Left ventricle myocardium superior (tissue), 1 donor: ENCODE measurements around the gene APOA1. TPM values are rescaled to one million over a fixed set of nuclear protein-coding genes. Genes with fewer than 3 reads are reported as not detected.
A peak's percentile ranks its signal among the peaks of the same experiment; 100 is the strongest.
"Not testable (repeated sequence)": the region's sequence is repeated elsewhere in the genome, so short reads cannot be mapped to it uniquely, and the experiment has no call there.

Experiments used
- ATAC-seq: fragments of 200-7000 bp; cut with Tn5 transposase; one replicate; pipeline ENCODE4 v1.9.1; 2020; ENCODE audit warnings: mild to moderate bottlenecking, moderate library complexity
- DNase-seq: peaks from one replicate; pipeline ENCODE4 v3.0.0-alpha.2; 2020
- intact Hi-C: fragments of 100-400 bp; cut with micrococcal nuclease; formaldehyde crosslinking; loops from one replicate; pipeline ENCODE4 v1.11.0; 2022
- total RNA-seq: library from RNA; stranded (reverse); fragmentation: NEBNext Ultra II Directional; extraction: Animal tissue kit (Norgen Biotek cat#: 25700); gene quantifications from one replicate; pipeline ENCODE4 v1.2.1, GENCODE V29; 2021
- donor health status: DM: no; HTN: yes; CAD: no; lungs with severe emphysema.

Gene APOA1
- total RNA-seq, 1 donor from 2014 or later = 9.2 TPM

GRCh38 chr11:116836632-116836991 is 810 bp downstream of the APOA1 start:
- ATAC-seq = no peak
- intact Hi-C loops = no loop called here
- no peak for DNase-seq

DNA sequence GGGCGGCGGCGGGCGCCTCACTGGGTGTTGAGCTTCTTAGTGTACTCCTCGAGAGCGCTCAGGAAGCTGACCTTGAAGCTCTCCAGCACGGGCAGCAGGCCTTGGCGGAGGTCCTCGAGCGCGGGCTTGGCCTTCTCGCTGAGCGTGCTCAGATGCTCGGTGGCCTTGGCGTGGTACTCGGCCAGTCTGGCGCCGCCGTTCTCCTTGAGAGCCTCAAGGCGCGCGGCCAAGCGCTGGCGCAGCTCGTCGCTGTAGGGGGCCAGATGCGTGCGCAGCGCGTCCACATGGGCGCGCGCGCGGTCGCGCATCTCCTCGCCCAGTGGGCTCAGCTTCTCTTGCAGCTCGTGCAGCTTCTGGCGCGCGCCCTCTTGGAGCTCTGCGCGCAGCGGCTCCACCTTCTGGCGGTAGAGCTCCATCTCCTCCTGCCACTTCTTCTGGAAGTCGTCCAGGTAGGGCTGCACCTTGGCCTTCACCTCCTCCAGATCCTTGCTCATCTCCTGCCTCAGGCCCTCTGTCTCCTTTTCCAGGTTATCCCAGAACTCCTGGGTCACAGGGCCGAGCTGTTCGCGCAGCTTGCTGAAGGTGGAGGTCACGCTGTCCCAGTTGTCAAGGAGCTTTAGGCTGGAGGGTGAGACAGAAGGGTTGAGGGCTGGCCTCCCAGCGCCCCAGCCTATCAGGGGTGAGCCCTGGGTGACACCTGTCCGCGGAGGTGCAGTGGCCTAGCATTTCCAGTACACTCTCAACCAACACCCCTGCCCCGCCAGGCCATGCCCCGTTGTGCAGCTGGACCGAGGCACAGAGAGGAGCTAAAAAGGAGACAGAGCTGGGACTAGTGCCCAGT is 1.4 kb downstream of the APOA1 start:
- ATAC-seq (peak; percentile 87), DNase-seq (peak; percentile 95)
- intact Hi-C loops = loop anchor here (2.0 kb wide), 1 partner anchor 47 kb away; the partner anchor contains the start of gene ZPR1

- intact Hi-C loops = loop anchor here (2.0 kb wide), 1 partner anchor 46 kb away; the partner anchor contains the start of gene ZPR1
- peak; percentile 46 for ATAC-seq
- DNase-seq = peak; percentile 45
Observed at GRCh38 chr11:116835042-116835772, 2.2 kb downstream of the APOA1 start.

GRCh38 chr11:116834535-116835041 is 2.8 kb downstream of the APOA1 start:
- ATAC-seq, DNase-seq: not testable (repeated sequence)
- intact Hi-C loops = loop anchor here (2.0 kb wide), 1 partner anchor 46 kb away; the partner anchor contains the start of gene ZPR1

DNA sequence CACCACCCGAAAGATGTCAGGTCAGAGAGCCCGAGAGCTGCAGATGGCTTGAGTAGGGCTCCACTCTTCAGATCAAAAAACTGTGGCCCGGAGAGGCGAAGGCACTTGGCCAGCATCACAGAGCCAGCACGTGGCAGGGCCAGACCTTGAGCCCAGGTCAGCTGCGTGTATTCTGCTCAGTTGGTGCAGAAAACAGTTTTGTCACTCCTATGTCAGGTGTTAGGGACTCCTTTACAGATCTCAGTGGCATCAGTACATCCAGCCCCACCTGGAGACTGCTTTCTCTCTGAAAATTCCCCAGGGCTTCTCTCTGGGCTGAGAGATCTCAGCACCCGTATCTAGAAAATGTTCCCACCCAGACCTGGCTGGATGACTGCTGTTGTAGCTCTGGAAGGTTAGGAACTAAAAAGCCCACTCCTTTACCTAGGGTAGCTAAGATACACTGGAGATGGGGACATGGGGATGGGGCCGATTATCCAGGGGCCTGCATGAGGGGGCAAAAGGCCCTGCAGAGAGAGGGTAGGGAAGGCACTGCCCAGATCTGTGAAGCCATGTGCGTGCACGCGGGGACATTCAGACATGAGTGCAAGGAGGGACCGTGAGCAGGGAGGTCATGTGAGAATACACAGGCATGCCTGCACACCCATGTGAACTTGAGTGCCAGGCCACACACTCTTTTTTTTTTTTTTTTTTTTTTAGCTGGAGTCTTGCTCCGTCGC is 3.4 kb downstream of the APOA1 start:
- ATAC-seq = no peak
- intact Hi-C loops = loop anchor here (2.0 kb wide), 1 partner anchor 45 kb away; the partner anchor contains the start of gene ZPR1
- DNase-seq = no peak

- ATAC-seq = no peak
- intact Hi-C loops = no loop called here
- no peak for DNase-seq
Observed at GRCh38 chr11:116833491-116833815, 4.0 kb downstream of the APOA1 start.

GRCh38 chr11:116832350-116833290 is 4.8 kb downstream of the APOA1 start:
- DNase-seq (no peak), ATAC-seq (no peak)
- intact Hi-C loops = no loop called here

DNA sequence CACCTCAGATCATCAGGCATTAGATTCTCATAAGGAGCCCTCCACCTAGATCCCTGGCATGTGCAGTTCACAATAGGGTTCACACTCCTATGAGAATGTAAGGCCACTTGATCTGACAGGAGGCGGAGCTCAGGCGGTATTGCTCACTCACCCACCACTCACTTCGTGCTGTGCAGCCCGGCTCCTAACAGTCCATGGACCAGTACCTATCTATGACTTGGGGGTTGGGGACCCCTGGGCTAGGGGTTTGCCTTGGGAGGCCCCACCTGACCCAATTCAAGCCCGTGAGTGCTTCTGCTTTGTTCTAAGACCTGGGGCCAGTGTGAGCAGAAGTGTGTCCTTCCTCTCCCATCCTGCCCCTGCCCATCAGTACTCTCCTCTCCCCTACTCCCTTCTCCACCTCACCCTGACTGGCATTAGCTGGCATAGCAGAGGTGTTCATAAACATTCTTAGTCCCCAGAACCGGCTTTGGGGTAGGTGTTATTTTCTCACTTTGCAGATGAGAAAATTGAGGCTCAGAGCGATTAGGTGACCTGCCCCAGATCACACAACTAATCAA is 5.6 kb downstream of the APOA1 start:
- ATAC-seq (no peak), DNase-seq (no peak)
- intact Hi-C loops = no loop called here

GRCh38 chr11:116830184-116830912 is 7.1 kb downstream of the APOA1 start:
- intact Hi-C loops = no loop called here
- ATAC-seq = no peak
- no peak for DNase-seq

GRCh38 chr11:116829525-116830183 is 7.8 kb downstream of the APOA1 start, which contains the start of gene APOC3:
APOC3 (plus strand) TSS chr11:116829907; CDS start chr11:116830583, 676 bp downstream.
- intact Hi-C loops = no loop called here
- no peak for ATAC-seq
- DNase-seq = no peak

DNA sequence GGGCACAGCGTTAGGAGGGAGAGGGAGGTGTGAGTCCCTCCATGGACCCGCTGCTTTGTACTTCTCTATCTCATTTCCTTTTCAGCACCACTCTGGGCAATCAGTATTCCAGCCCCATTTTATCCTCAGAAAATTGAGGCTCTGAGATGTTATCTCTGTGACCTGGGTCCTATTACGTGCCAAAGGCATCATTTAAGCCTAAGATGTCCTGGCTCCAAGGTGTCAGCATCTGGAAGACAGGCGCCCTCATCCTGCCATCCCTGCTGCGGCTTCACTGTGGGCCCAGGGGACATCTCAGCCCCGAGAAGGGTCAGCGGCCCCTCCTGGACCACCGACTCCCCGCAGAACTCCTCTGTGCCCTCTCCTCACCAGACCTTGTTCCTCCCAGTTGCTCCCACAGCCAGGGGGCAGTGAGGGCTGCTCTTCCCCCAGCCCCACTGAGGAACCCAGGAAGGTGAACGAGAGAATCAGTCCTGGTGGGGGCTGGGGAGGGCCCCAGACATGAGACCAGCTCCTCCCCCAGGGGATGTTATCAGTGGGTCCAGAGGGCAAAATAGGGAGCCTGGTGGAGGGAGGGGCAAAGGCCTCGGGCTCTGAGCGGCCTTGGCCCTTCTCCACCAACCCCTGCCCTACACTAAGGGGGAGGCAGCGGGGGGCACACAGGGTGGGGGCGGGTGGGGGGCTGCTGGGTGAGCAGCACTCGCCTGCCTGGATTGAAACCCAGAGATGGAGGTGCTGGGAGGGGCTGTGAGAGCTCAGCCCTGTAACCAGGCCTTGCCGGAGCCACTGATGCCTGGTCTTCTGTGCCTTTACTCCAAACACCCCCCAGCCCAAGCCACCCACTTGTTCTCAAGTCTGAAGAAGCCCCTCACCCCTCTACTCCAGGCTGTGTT is 8.5 kb downstream of the APOA1 start:
- DNase-seq (no peak), ATAC-seq (no peak)
- intact Hi-C loops = no loop called here

GRCh38 chr11:116827461-116827860 is 10.0 kb downstream of the APOA1 start:
- intact Hi-C loops = no loop called here
- ATAC-seq (no peak), DNase-seq (no peak)

- DNase-seq = no peak
- ATAC-seq = no peak
- intact Hi-C loops = no loop called here
Observed at GRCh38 chr11:116826751-116827431, 10.5 kb downstream of the APOA1 start.

DNA sequence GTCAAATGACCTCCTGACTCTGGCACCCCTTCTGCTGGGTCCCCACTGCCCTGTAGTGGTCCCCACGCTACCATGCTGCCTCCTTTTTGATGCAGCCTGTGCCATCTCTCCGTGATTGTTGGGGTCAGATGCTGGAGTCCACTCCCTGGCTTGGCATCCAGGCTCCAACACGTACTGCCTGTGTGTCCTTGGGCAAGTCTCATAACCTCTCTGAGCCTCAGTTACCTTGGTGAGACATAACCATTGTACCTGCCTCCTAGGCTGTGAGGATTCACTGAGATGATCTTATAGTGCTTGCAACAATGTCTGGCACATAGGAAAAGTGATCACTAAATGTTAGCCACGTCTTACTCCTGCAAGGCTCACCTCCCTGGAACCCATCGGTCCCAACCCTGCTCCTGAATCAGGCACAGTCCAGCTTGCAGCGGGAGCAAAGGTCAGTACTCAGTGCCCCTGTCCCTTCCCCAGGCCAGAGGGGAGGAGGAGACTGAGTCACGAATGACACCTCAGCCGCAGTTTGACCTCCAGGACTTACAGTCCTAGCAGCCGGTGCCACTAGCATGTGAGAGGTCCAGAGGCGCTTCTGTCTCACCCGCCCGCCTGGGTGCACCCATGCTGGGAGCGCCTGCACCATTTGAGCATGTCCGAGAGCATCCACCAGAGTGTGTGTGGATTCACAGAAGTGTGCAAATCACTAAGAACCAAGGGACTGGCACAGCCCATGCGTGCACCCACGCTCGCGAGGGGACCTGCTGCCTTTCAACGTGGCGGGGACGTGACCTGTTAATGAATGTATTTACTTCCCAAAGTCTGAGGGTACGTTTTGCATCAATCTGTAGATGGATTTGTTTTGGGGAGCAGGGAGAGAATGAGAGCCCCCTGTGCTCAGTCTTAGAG is 11.3 kb downstream of the APOA1 start:
- ATAC-seq = no peak
- intact Hi-C loops = no loop called here
- no peak for DNase-seq
